WTC11 (cell line): ENCODE results near the gene PTPRB. TPM values are rescaled to one million over a fixed set of nuclear protein-coding genes. Genes with fewer than 3 reads are reported as not detected.

Experiments used
- ATAC-seq: fragments of 200-7000 bp; cut with Tn5 transposase; 2 replicates; pipeline ENCODE4 v1.10.0; 2021; ENCODE audit warnings: mild to moderate bottlenecking, moderate library complexity
- CTCF ChIA-PET: fragments of 300-600 bp; sonication (Branson Sonifier 250); formaldehyde crosslinking; loops from one replicate; lab custom pipeline; 2021; ENCODE audit warnings: antibody characterized with exemption; lab: Charles Lee
- POLR2A ChIA-PET: fragments of 350-600 bp; sonication (Branson Sonifier 250); formaldehyde crosslinking; loops from one replicate; lab custom pipeline; 2021; ENCODE audit warnings: antibody characterized with exemption; lab: Charles Lee
- DNase-seq: peaks from one replicate; pipeline ENCODE4 v3.0.0; 2021; ENCODE audit warnings: low spot score
- H3K27ac Mint-ChIP-seq: 2 replicates; pipeline ENCODE4 v1.8.0; 2021; ENCODE audit warnings: mixed read lengths
- H3K27me3 Mint-ChIP-seq: 2 replicates; pipeline ENCODE4 v1.8.0; 2021; ENCODE audit warnings: low read depth, mild to moderate bottlenecking, moderate library complexity, mixed read lengths
- H3K36me3 Mint-ChIP-seq: 2 replicates; pipeline ENCODE4 v1.8.0; 2021; ENCODE audit warnings: mixed read lengths
- H3K4me1 Mint-ChIP-seq: 2 replicates; pipeline ENCODE4 v1.8.0; 2022; ENCODE audit warnings: mixed read lengths
- H3K4me3 Mint-ChIP-seq: 2 replicates; pipeline ENCODE4 v1.8.0; 2021; ENCODE audit warnings: mild to moderate bottlenecking, moderate library complexity, mixed read lengths
- H3K9me3 Mint-ChIP-seq: 2 replicates; pipeline ENCODE4 v1.8.0; 2021; ENCODE audit warnings: mixed read lengths
- ATF2 ChIP-seq: sonication (generic); formaldehyde crosslinking; IDR thresholded peaks from 2 replicates; pipeline ENCODE4 v1.8.1; 2022; ENCODE audit warnings: low read depth, missing genetic modification reagents, borderline replicate concordance
- CREM ChIP-seq: sonication (generic); formaldehyde crosslinking; IDR thresholded peaks from 2 replicates; pipeline ENCODE4 v1.8.1; 2022; ENCODE audit warnings: mild to moderate bottlenecking, missing genetic modification reagents, moderate library complexity
- E2F1 ChIP-seq: sonication (generic); formaldehyde crosslinking; IDR thresholded peaks from 2 replicates; pipeline ENCODE4 v1.8.0; 2022; ENCODE audit warnings: mild to moderate bottlenecking, missing genetic modification reagents
- E2F4 ChIP-seq: sonication (generic); formaldehyde crosslinking; IDR thresholded peaks from 2 replicates; pipeline ENCODE4 v1.8.1; 2022; ENCODE audit warnings: low read depth, mild to moderate bottlenecking, moderate library complexity, missing genetic modification reagents, borderline replicate concordance
- E2F5 ChIP-seq: sonication (generic); formaldehyde crosslinking; IDR thresholded peaks from 2 replicates; pipeline ENCODE4 v1.8.1; 2022; ENCODE audit warnings: mild to moderate bottlenecking, moderate library complexity, missing genetic modification reagents
- ELF4 ChIP-seq: sonication (generic); formaldehyde crosslinking; IDR thresholded peaks from 2 replicates; pipeline ENCODE4 v1.8.1; 2022; ENCODE audit warnings: low read depth, mild to moderate bottlenecking, moderate library complexity, missing genetic modification reagents
- ERG ChIP-seq: fragments of 250-450 bp; sonication (Bioruptor Pico); IDR thresholded peaks from 2 replicates; pipeline ENCODE4 v1.8.0; 2021; ENCODE audit warnings: mild to moderate bottlenecking
- GRHL2 ChIP-seq: fragments of 250-450 bp; sonication (Bioruptor Pico); IDR thresholded peaks from 2 replicates; pipeline ENCODE4 v1.8.0; 2022; ENCODE audit warnings: mild to moderate bottlenecking, moderate library complexity; ENCODE audit not compliant: insufficient replicate concordance, severe bottlenecking
- HMGA2 ChIP-seq: fragments of 250-450 bp; sonication (Bioruptor Pico); IDR thresholded peaks from 2 replicates; pipeline ENCODE4 v1.4.0; 2021; ENCODE audit warnings: mild to moderate bottlenecking, moderate library complexity
- MLX ChIP-seq: sonication (generic); formaldehyde crosslinking; IDR thresholded peaks from 2 replicates; pipeline ENCODE4 v1.8.1; 2023; ENCODE audit warnings: mild to moderate bottlenecking, missing genetic modification reagents, moderate library complexity
- MYBL2 ChIP-seq: sonication (generic); formaldehyde crosslinking; IDR thresholded peaks from 2 replicates; pipeline ENCODE4 v1.8.1; 2023; ENCODE audit warnings: mild to moderate bottlenecking, moderate library complexity, missing genetic modification reagents
- NFE2L1 ChIP-seq: sonication (generic); formaldehyde crosslinking; IDR thresholded peaks from 2 replicates; pipeline ENCODE4 v1.8.1; 2023; ENCODE audit warnings: missing genetic modification reagents
- NR1H2 ChIP-seq: sonication (generic); formaldehyde crosslinking; IDR thresholded peaks from 2 replicates; pipeline ENCODE4 v1.9.0; 2021; ENCODE audit warnings: mild to moderate bottlenecking, moderate library complexity, missing genetic modification reagents
- NR2C2 ChIP-seq: sonication (generic); formaldehyde crosslinking; IDR thresholded peaks from 2 replicates; pipeline ENCODE4 v1.8.0; 2022; ENCODE audit warnings: mild to moderate bottlenecking, missing genetic modification reagents
- OVOL2 ChIP-seq: fragments of 250-450 bp; sonication (Bioruptor Pico); IDR thresholded peaks from 2 replicates; pipeline ENCODE4 v1.9.0; 2021; ENCODE audit warnings: mild to moderate bottlenecking, borderline replicate concordance
- RORB ChIP-seq: fragments of 250-450 bp; sonication (Bioruptor Pico); IDR thresholded peaks from 2 replicates; pipeline ENCODE4 v1.9.0; 2021; ENCODE audit warnings: mild to moderate bottlenecking
- SOX15 ChIP-seq: fragments of 250-450 bp; sonication (Bioruptor Pico); IDR thresholded peaks from 2 replicates; pipeline ENCODE4 v1.9.0; 2021; ENCODE audit warnings: mild to moderate bottlenecking
- STAT6 ChIP-seq: sonication (generic); formaldehyde crosslinking; conservative IDR thresholded peaks from 2 replicates; pipeline ENCODE4 v1.8.1; 2023; ENCODE audit warnings: mild to moderate bottlenecking, low read depth, missing genetic modification reagents, moderate library complexity
- TCF7 ChIP-seq: sonication (generic); formaldehyde crosslinking; IDR thresholded peaks from 2 replicates; pipeline ENCODE4 v1.8.0; 2022; ENCODE audit warnings: mild to moderate bottlenecking, low read depth, missing genetic modification reagents, moderate library complexity
- USF2 ChIP-seq: sonication (generic); formaldehyde crosslinking; IDR thresholded peaks from 2 replicates; pipeline ENCODE4 v1.8.1; 2023; ENCODE audit warnings: mild to moderate bottlenecking, missing genetic modification reagents, moderate library complexity
- ZNF138 ChIP-seq: sonication (generic); formaldehyde crosslinking; conservative IDR thresholded peaks from 2 replicates; pipeline ENCODE4 v1.8.1; 2022; ENCODE audit warnings: mild to moderate bottlenecking, moderate library complexity, missing genetic modification reagents
- ZNF317 ChIP-seq: sonication (generic); formaldehyde crosslinking; IDR thresholded peaks from 2 replicates; pipeline ENCODE4 v1.8.1; 2023; ENCODE audit warnings: low read depth, mild to moderate bottlenecking, moderate library complexity, missing genetic modification reagents, borderline replicate concordance
- ZNF423 ChIP-seq: fragments of 250-450 bp; sonication (Bioruptor Pico); IDR thresholded peaks from 2 replicates; pipeline ENCODE4 v2.1.2; 2022; ENCODE audit warnings: mild to moderate bottlenecking, moderate library complexity
- ZNF512 ChIP-seq: sonication (generic); formaldehyde crosslinking; IDR thresholded peaks from 2 replicates; pipeline ENCODE4 v1.8.1; 2022; ENCODE audit warnings: missing genetic modification reagents, borderline replicate concordance
- total RNA-seq: library from RNA; stranded (reverse); gene quantifications from 3 replicates; pipeline ENCODE4 v1.2.3, GENCODE V29; 2021

Gene PTPRB
- total RNA-seq, 1 experiment from 2014 or later, result 3.3 TPM

- peaks cover 40% of the 10 kb centered on the region for H3K4me1 Mint-ChIP-seq
- no peak for ATAC-seq
- no peak overlapping the region for H3K4me3 Mint-ChIP-seq
- no peak overlapping the region for H3K27ac Mint-ChIP-seq
- TF ChIP-seq E2F4 (CRISPR knock-in tag), result no peak
- TF ChIP-seq TCF7, result no peak
- TF ChIP-seq ERG (CRISPR knock-in tag), result no peak
- TF ChIP-seq ZNF512, result no peak
- TF ChIP-seq ATF2 (CRISPR knock-in tag), result no peak
- no peak for TF ChIP-seq ZNF423 (CRISPR knock-in tag)
- no peak for TF ChIP-seq MYBL2 (CRISPR knock-in tag)
- no peak for TF ChIP-seq CREM (CRISPR knock-in tag)
- no peak for TF ChIP-seq NFE2L1 (CRISPR knock-in tag)
- no peak for TF ChIP-seq STAT6
- TF ChIP-seq OVOL2 (CRISPR knock-in tag), result no peak
- TF ChIP-seq, all 79 proteins: peak for 0
- CTCF ChIA-PET, result no interaction called here
- H3K27me3 Mint-ChIP-seq, result no peaks in the 10 kb centered on the region
- no peaks in the 10 kb centered on the region for H3K9me3 Mint-ChIP-seq
- no peak for DNase-seq
- POLR2A ChIA-PET, result no interaction called here
- no peaks in the 10 kb centered on the region for H3K36me3 Mint-ChIP-seq
These were observed 11.6 kb upstream of the PTPRB start for GRCh38 chr12:70648831-70649230.

- Mint-ChIP-seq H3K27me3 (no peaks in the 10 kb centered on the region), H3K4me3 (no peak overlapping the region), H3K9me3 (no peaks in the 10 kb centered on the region), H3K36me3 (no peaks in the 10 kb centered on the region), H3K27ac (no peak overlapping the region), H3K4me1 (peaks cover 40% of the 10 kb centered on the region)
- ATAC-seq, result no peak
- DNase-seq, result no peak
- TF ChIP-seq E2F1 (CRISPR knock-in tag), result no peak
- TF ChIP-seq NR1H2 (CRISPR knock-in tag), result no peak
- TF ChIP-seq GRHL2 (CRISPR knock-in tag), result no peak
- TF ChIP-seq ZNF138 (CRISPR knock-in tag), result no peak
- no peak for TF ChIP-seq NR2C2 (CRISPR knock-in tag)
- TF ChIP-seq HMGA2 (CRISPR knock-in tag), result no peak
- TF ChIP-seq ZNF317 (CRISPR knock-in tag), result no peak
- no peak for TF ChIP-seq E2F5 (CRISPR knock-in tag)
- TF ChIP-seq ELF4 (CRISPR knock-in tag), result no peak
- no peak for TF ChIP-seq CREM (CRISPR knock-in tag)
- TF ChIP-seq SOX15 (CRISPR knock-in tag), result no peak
- no peak for TF ChIP-seq MLX
- no peak for TF ChIP-seq USF2
- TF ChIP-seq RORB, result no peak
- ChIA-PET POLR2A (no interaction called here), CTCF (no interaction called here)
These were observed 11.0 kb upstream of the PTPRB start for GRCh38 chr12:70648191-70648590.
